HCT116 (cell line): ENCODE measurements around the gene CFAP57. TPM values are rescaled to one million over a fixed set of nuclear protein-coding genes. Genes with fewer than 3 reads are reported as not detected.

Source experiments
- ATAC-seq: fragments of 200-7000 bp; cut with Tn5 transposase; 2 replicates; pipeline ENCODE4 v1.9.1; 2020; ENCODE audit warnings: mild to moderate bottlenecking, moderate library complexity
- BruUV-seq: library from RNA; stranded (reverse); fragments of 400-500 nt; replicated peaks from 2 replicates; lab custom pipeline; 2021; lab: Mats Ljungman, UMichigan
- CTCF ChIA-PET: fragments of 300-600 bp; sonication (Branson Sonifier 250); formaldehyde crosslinking; loops from one replicate; lab custom pipeline; 2021; ENCODE audit warnings: antibody characterized with exemption; lab: Charles Lee
- POLR2A ChIA-PET: fragments of 300-600, 350-600 bp; sonication (Branson Sonifier 250); formaldehyde crosslinking; loops from one replicate; lab custom pipeline; 2021; ENCODE audit warnings: antibody characterized with exemption; lab: Charles Lee
- RAD21 ChIA-PET, 2 experiments: fragments of 300-600 bp; sonication (Branson Sonifier 250); formaldehyde crosslinking; loops; one replicate each; lab custom pipeline; 2023; ENCODE audit warnings: low total read pairs in 2 of 2; ENCODE audit not compliant: uncharacterized antibody in 2 of 2, unreplicated experiment in 2 of 2, low non-redundant PET in 1 of 2; lab: Charles Lee
- DNase-seq: peaks from one replicate; pipeline ENCODE4 v3.0.0-alpha.2; 2010; ENCODE audit warnings: low read depth, low spot score
- H2AFZ ChIP-seq: fragments of 200-600 bp; shearing (Covaris generic), sonication (generic); 2 replicates; pipeline ENCODE4 v1.6.1; 2017; ENCODE audit warnings: low read depth, mixed run types, mixed read lengths, antibody characterized with exemption, low read length; ENCODE audit not compliant: poor library complexity, severe bottlenecking
- H3K27ac ChIP-seq: 2 replicates; pipeline ENCODE4 v1.5.1; 2012; ENCODE audit warnings: low read depth, low read length
- H3K27me3 ChIP-seq: fragments of 200-600 bp; sonication (generic); 2 replicates; pipeline ENCODE4 v1.6.1; 2016; ENCODE audit warnings: mixed run types, low read length, mixed read lengths; ENCODE audit not compliant: insufficient read depth
- H3K36me3 ChIP-seq, 2 experiments: fragments of 200-500 bp in 1 of 2; fragments of 200-600 bp in 1 of 2; sonication (Bioruptor generic) in 1 of 2; sonication (generic) in 1 of 2; 2 replicates each; pipeline versions ENCODE4 v1.5.1 to v1.6.1; 2014 to 2016; ENCODE audit warnings: low read length in 2 of 2, inconsistent platforms in 1 of 2, mixed read lengths in 1 of 2, mixed run types in 1 of 2; ENCODE audit not compliant: insufficient read depth in 2 of 2, control insufficient read depth in 1 of 2
- H3K4me1 ChIP-seq, 2 experiments: fragments of 200-600 bp in 1 of 2; sonication (generic) in 1 of 2; 2 replicates each; pipeline versions ENCODE4 v1.5.1 to v1.6.1; 2012 to 2017; ENCODE audit warnings: low read length in 2 of 2, inconsistent platforms in 1 of 2, mild to moderate bottlenecking in 1 of 2, mixed read lengths in 1 of 2, mixed run types in 1 of 2, moderate library complexity in 1 of 2; ENCODE audit not compliant: insufficient read depth in 2 of 2, control insufficient read depth in 1 of 2
- H3K4me2 ChIP-seq: fragments of 200-600 bp; sonication (generic); 2 replicates; pipeline ENCODE4 v1.6.1; 2017; ENCODE audit warnings: mixed run types, low read length, mixed read lengths
- H3K4me3 ChIP-seq, 2 experiments: fragments of 200-600 bp in 1 of 2; sonication (generic) in 1 of 2; replicated peaks in 1 of 2; 2 replicates each; pipeline ENCODE4 v1.5.1; 2011 to 2016; ENCODE audit warnings: low read length in 2 of 2, control low read depth in 1 of 2, low read depth in 1 of 2, mild to moderate bottlenecking in 1 of 2, mixed read lengths in 1 of 2, mixed run types in 1 of 2
- H3K79me2 ChIP-seq: fragments of 200-600 bp; sonication (generic); 2 replicates; pipeline ENCODE4 v1.6.1; 2017; ENCODE audit warnings: mild to moderate bottlenecking, mixed run types, low read length, moderate library complexity, mixed read lengths; ENCODE audit not compliant: insufficient read depth
- H3K9ac ChIP-seq: fragments of 200-600 bp; sonication (generic); 2 replicates; pipeline ENCODE4 v1.6.1; 2016; ENCODE audit warnings: low read length, mixed read lengths
- H3K9me2 ChIP-seq: fragments of 200-600 bp; sonication (generic), shearing (Covaris generic); 2 replicates; pipeline ENCODE4 v1.6.1; 2017; ENCODE audit warnings: mixed run types, mild to moderate bottlenecking, moderate library complexity; ENCODE audit not compliant: insufficient read depth
- H3K9me3 ChIP-seq, 2 experiments: fragments of 200-500 bp in 1 of 2; fragments of 200-600 bp in 1 of 2; sonication (Bioruptor generic) in 1 of 2; sonication (generic) in 1 of 2; 2 replicates each; pipeline ENCODE4 v1.6.1; 2014 to 2017; ENCODE audit warnings: low read length in 2 of 2, mixed read lengths in 2 of 2, inconsistent platforms in 1 of 2, low read depth in 1 of 2, mild to moderate bottlenecking in 1 of 2, mixed run types in 1 of 2, moderate library complexity in 1 of 2; ENCODE audit not compliant: control insufficient read depth in 1 of 2, insufficient read depth in 1 of 2
- H4K20me1 ChIP-seq: fragments of 200-600 bp; sonication (generic), shearing (Covaris generic); 2 replicates; pipeline ENCODE4 v1.6.1; 2017; ENCODE audit warnings: mixed run types, mild to moderate bottlenecking, moderate library complexity; ENCODE audit not compliant: insufficient read depth
- CBX3 ChIP-seq: IDR thresholded peaks from 2 replicates; pipeline ENCODE4 v1.6.1; 2012; ENCODE audit warnings: low read depth
- CEBPB ChIP-seq: IDR thresholded peaks from 2 replicates; pipeline ENCODE4 v1.6.1; 2012; ENCODE audit warnings: low read depth
- EZH2 ChIP-seq: fragments of 200-600 bp; sonication (generic); IDR thresholded peaks from 2 replicates; pipeline ENCODE4 v1.6.1; 2017; ENCODE audit warnings: antibody characterized with exemption, mixed run types
- POLR2A ChIP-seq: IDR thresholded peaks from 2 replicates; pipeline ENCODE4 v1.7.0; 2011; ENCODE audit warnings: borderline replicate concordance; ENCODE audit not compliant: insufficient read depth, insufficient read length; ENCODE audit errors: extremely low read depth
- RAD21 ChIP-seq: IDR thresholded peaks from 2 replicates; pipeline ENCODE4 v1.6.1; 2012; ENCODE audit warnings: low read depth, mild to moderate bottlenecking
- SP1 ChIP-seq: IDR thresholded peaks from 2 replicates; pipeline ENCODE4 v1.6.1; 2012; ENCODE audit warnings: low read depth
- YY1 ChIP-seq: IDR thresholded peaks from 2 replicates; pipeline ENCODE4 v1.6.1; 2011; ENCODE audit warnings: low read length, low read depth, moderate library complexity, mild to moderate bottlenecking; ENCODE audit not compliant: insufficient replicate concordance; ENCODE audit errors: extremely low read depth
- intact Hi-C: fragments of 100-400 bp; cut with micrococcal nuclease; formaldehyde crosslinking; loops from 2 replicates; pipeline ENCODE4 v1.10.0; 2022
- total RNA-seq: library from RNA; stranded (reverse); gene quantifications from one replicate; pipeline ENCODE4 v1.2.1, GENCODE V29; 2021; ENCODE audit not compliant: unreplicated experiment
- TF ChIP-seq, protein P1 (sequence below): IDR thresholded peaks from 2 replicates; pipeline ENCODE4 v1.6.1; 2012; ENCODE audit warnings: low read depth

Gene CFAP57
- total RNA-seq, 1 experiment from 2014 or later, result 0.49 TPM

- Histone ChIP-seq H3K9me2 (no peaks in the 10 kb centered on the region), H3K27me3 (no peaks in the 10 kb centered on the region), H3K27ac (no peak overlapping the region), H2AFZ (no peak overlapping the region), H3K36me3 (no peaks in the 10 kb centered on the region), H3K4me2 (no peak overlapping the region), H3K79me2 (no peaks in the 10 kb centered on the region), H4K20me1 (no peaks in the 10 kb centered on the region), H3K4me3 (no peak overlapping the region), H3K4me1 (peaks cover 2 to 8% of the 10 kb centered on the region in 2 experiments; a peak in 3 of 4 replicates), H3K9me3 (no peaks in the 10 kb centered on the region), H3K9ac (no peak overlapping the region)
- DNase-seq (no peak), ATAC-seq (no peak)
- ChIA-PET CTCF (no interaction called here), RAD21 (no interaction called here), POLR2A (no interaction called here)
- intact Hi-C loops, result no loop called here
- TF ChIP-seq POLR2A (no peak), YY1 (no peak), EZH2 (no peak), RAD21 (no peak), CBX3 (no peak)
- no TSS peak for BruUV-seq
These were observed 16.1 kb upstream of the CFAP57 start for GRCh38 chr1:43156026-43156425.

- TF ChIP-seq, protein P1, sequence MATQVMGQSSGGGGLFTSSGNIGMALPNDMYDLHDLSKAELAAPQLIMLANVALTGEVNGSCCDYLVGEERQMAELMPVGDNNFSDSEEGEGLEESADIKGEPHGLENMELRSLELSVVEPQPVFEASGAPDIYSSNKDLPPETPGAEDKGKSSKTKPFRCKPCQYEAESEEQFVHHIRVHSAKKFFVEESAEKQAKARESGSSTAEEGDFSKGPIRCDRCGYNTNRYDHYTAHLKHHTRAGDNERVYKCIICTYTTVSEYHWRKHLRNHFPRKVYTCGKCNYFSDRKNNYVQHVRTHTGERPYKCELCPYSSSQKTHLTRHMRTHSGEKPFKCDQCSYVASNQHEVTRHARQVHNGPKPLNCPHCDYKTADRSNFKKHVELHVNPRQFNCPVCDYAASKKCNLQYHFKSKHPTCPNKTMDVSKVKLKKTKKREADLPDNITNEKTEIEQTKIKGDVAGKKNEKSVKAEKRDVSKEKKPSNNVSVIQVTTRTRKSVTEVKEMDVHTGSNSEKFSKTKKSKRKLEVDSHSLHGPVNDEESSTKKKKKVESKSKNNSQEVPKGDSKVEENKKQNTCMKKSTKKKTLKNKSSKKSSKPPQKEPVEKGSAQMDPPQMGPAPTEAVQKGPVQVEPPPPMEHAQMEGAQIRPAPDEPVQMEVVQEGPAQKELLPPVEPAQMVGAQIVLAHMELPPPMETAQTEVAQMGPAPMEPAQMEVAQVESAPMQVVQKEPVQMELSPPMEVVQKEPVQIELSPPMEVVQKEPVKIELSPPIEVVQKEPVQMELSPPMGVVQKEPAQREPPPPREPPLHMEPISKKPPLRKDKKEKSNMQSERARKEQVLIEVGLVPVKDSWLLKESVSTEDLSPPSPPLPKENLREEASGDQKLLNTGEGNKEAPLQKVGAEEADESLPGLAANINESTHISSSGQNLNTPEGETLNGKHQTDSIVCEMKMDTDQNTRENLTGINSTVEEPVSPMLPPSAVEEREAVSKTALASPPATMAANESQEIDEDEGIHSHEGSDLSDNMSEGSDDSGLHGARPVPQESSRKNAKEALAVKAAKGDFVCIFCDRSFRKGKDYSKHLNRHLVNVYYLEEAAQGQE, result no peak
- no peak for TF ChIP-seq SP1
- no peak for TF ChIP-seq CEBPB
- no peak for TF ChIP-seq EZH2
- TF ChIP-seq, all 23 proteins: peak for 0
- Histone ChIP-seq H3K9me3 (no peaks in the 10 kb centered on the region), H3K27ac (no peak overlapping the region), H3K27me3 (no peaks in the 10 kb centered on the region), H3K4me2 (no peak overlapping the region), H3K4me1 (no peaks in the 10 kb centered on the region), H3K9me2 (no peaks in the 10 kb centered on the region), H3K9ac (no peak overlapping the region), H3K4me3 (no peak overlapping the region), H4K20me1 (no peaks in the 10 kb centered on the region), H3K36me3 (peaks cover 44 to 65% of the 10 kb centered on the region in 2 experiments), H3K79me2 (peaks cover 21% of the 10 kb centered on the region), H2AFZ (no peak overlapping the region)
- ChIA-PET RAD21 (no interaction called here), POLR2A (no interaction called here), CTCF (no interaction called here)
- DNase-seq (no peak), ATAC-seq (no peak)
- intact Hi-C loops, result no loop called here
- no TSS peak for BruUV-seq
These were observed 7.0 kb upstream of the CFAP57 start for GRCh38 chr1:43165162-43165561.
